WTC11 (cell line): ENCODE data around the gene ZNF354C. TPM values are rescaled to one million over a fixed set of nuclear protein-coding genes. Genes with fewer than 3 reads are reported as not detected.

Source experiments
- ATAC-seq: fragments of 200-7000 bp; cut with Tn5 transposase; 2 replicates; pipeline ENCODE4 v1.10.0; 2021; ENCODE audit warnings: mild to moderate bottlenecking, moderate library complexity
- Bru-seq: library from RNA; stranded (reverse); fragments of 400-500 nt; gene quantifications from one replicate; lab custom pipeline; 2021; lab: Mats Ljungman, UMichigan
- CTCF ChIA-PET: fragments of 300-600 bp; sonication (Branson Sonifier 250); formaldehyde crosslinking; loops from one replicate; lab custom pipeline; 2021; ENCODE audit warnings: antibody characterized with exemption; lab: Charles Lee
- POLR2A ChIA-PET: fragments of 350-600 bp; sonication (Branson Sonifier 250); formaldehyde crosslinking; loops from one replicate; lab custom pipeline; 2021; ENCODE audit warnings: antibody characterized with exemption; lab: Charles Lee
- DNase-seq: peaks from one replicate; pipeline ENCODE4 v3.0.0; 2021; ENCODE audit warnings: low spot score
- H3K27ac Mint-ChIP-seq: 2 replicates; pipeline ENCODE4 v1.8.0; 2021; ENCODE audit warnings: mixed read lengths
- H3K27me3 Mint-ChIP-seq: 2 replicates; pipeline ENCODE4 v1.8.0; 2021; ENCODE audit warnings: low read depth, mild to moderate bottlenecking, moderate library complexity, mixed read lengths
- H3K36me3 Mint-ChIP-seq: 2 replicates; pipeline ENCODE4 v1.8.0; 2021; ENCODE audit warnings: mixed read lengths
- H3K4me1 Mint-ChIP-seq: 2 replicates; pipeline ENCODE4 v1.8.0; 2022; ENCODE audit warnings: mixed read lengths
- H3K4me3 Mint-ChIP-seq: 2 replicates; pipeline ENCODE4 v1.8.0; 2021; ENCODE audit warnings: mild to moderate bottlenecking, moderate library complexity, mixed read lengths
- H3K9me3 Mint-ChIP-seq: 2 replicates; pipeline ENCODE4 v1.8.0; 2021; ENCODE audit warnings: mixed read lengths
- CBFB ChIP-seq: sonication (generic); formaldehyde crosslinking; IDR thresholded peaks from 2 replicates; pipeline ENCODE4 v1.8.1; 2022; ENCODE audit warnings: mild to moderate bottlenecking, low read depth, missing genetic modification reagents
- CREM ChIP-seq: sonication (generic); formaldehyde crosslinking; IDR thresholded peaks from 2 replicates; pipeline ENCODE4 v1.8.1; 2022; ENCODE audit warnings: mild to moderate bottlenecking, missing genetic modification reagents, moderate library complexity
- E2F5 ChIP-seq: sonication (generic); formaldehyde crosslinking; IDR thresholded peaks from 2 replicates; pipeline ENCODE4 v1.8.1; 2022; ENCODE audit warnings: mild to moderate bottlenecking, moderate library complexity, missing genetic modification reagents
- ERG ChIP-seq: fragments of 250-450 bp; sonication (Bioruptor Pico); IDR thresholded peaks from 2 replicates; pipeline ENCODE4 v1.8.0; 2021; ENCODE audit warnings: mild to moderate bottlenecking
- FOXK1 ChIP-seq: sonication (generic); formaldehyde crosslinking; IDR thresholded peaks from 2 replicates; pipeline ENCODE4 v1.8.0; 2022; ENCODE audit warnings: mild to moderate bottlenecking, moderate library complexity, missing genetic modification reagents
- JAZF1 ChIP-seq: fragments of 250-450 bp; sonication (Bioruptor Pico); IDR thresholded peaks from 2 replicates; pipeline ENCODE4 v1.9.0; 2021; ENCODE audit warnings: moderate library complexity, mild to moderate bottlenecking, inconsistent platforms
- MLX ChIP-seq: sonication (generic); formaldehyde crosslinking; IDR thresholded peaks from 2 replicates; pipeline ENCODE4 v1.8.1; 2023; ENCODE audit warnings: mild to moderate bottlenecking, missing genetic modification reagents, moderate library complexity
- NFATC4 ChIP-seq: fragments of 250-450 bp; sonication (Bioruptor Pico); IDR thresholded peaks from 2 replicates; pipeline ENCODE4 v1.9.0; 2021; ENCODE audit warnings: mild to moderate bottlenecking
- TCF7 ChIP-seq: sonication (generic); formaldehyde crosslinking; IDR thresholded peaks from 2 replicates; pipeline ENCODE4 v1.8.0; 2022; ENCODE audit warnings: mild to moderate bottlenecking, low read depth, missing genetic modification reagents, moderate library complexity
- TEAD1 ChIP-seq: sonication (generic); formaldehyde crosslinking; IDR thresholded peaks from 2 replicates; pipeline ENCODE4 v1.8.0; 2022; ENCODE audit warnings: mild to moderate bottlenecking, missing genetic modification reagents
- ZNF281 ChIP-seq: sonication (generic); formaldehyde crosslinking; IDR thresholded peaks from 2 replicates; pipeline ENCODE4 v1.8.0; 2023; ENCODE audit warnings: mild to moderate bottlenecking, missing genetic modification reagents
- ZNF396 ChIP-seq: fragments of 250-450 bp; sonication (Bioruptor Pico); IDR thresholded peaks from 2 replicates; pipeline ENCODE4 v1.8.0; 2021; ENCODE audit warnings: mild to moderate bottlenecking, moderate library complexity, borderline replicate concordance
- ZNF532 ChIP-seq: fragments of 250-450 bp; sonication (Bioruptor Pico); IDR thresholded peaks from 2 replicates; pipeline ENCODE4 v1.9.0; 2021; ENCODE audit warnings: mild to moderate bottlenecking, borderline replicate concordance
- long read RNA-seq, 3 experiments: library from RNA in 1 of 3; library from capped mRNA in 1 of 3; library from polyadenylated mRNA in 1 of 3; unstranded in 2 of 3; stranded (forward) in 1 of 3; transcript quantifications; one replicate each; pipeline ENCODE4 v2.0.0, GENCODE V29; 2021
- total RNA-seq: library from RNA; stranded (reverse); gene quantifications from 3 replicates; pipeline ENCODE4 v1.2.3, GENCODE V29; 2021
- TF ChIP-seq, protein P1 (sequence below): fragments of 250-450 bp; sonication (Bioruptor Pico); IDR thresholded peaks from 2 replicates; pipeline ENCODE4 v1.9.0; 2021; ENCODE audit warnings: mild to moderate bottlenecking
- TF ChIP-seq, protein P2 (sequence below): sonication (generic); formaldehyde crosslinking; IDR thresholded peaks from 2 replicates; pipeline ENCODE4 v1.8.0; 2022; ENCODE audit warnings: missing genetic modification reagents

Gene ZNF354C
- 7.9 to 8.9 TPM (median 8.9 TPM) in 3 replicates for total RNA-seq
- percentile 76 among the genes with signal in this experiment for Bru-seq, nascent RNA
- long read RNA-seq, experiment 1, full-length matches to known transcripts, result 31 of 53 reads
- long read RNA-seq, experiment 1, partial matches to known transcripts, result 17 of 53 reads
- long read RNA-seq, experiment 1, other reads (novel, unspliced or antisense), result 5 of 53 reads
- long read RNA-seq, experiment 2, full-length matches to known transcripts, result 6 of 22 reads
- long read RNA-seq, experiment 2, partial matches to known transcripts, result 0 of 22 reads
- long read RNA-seq, experiment 2, other reads (novel, unspliced or antisense), result 16 of 22 reads
- long read RNA-seq, experiment 3, partial matches to known transcripts, result 0 of 2 reads
- long read RNA-seq, experiment 3, other reads (novel, unspliced or antisense), result 2 of 2 reads

DNA sequence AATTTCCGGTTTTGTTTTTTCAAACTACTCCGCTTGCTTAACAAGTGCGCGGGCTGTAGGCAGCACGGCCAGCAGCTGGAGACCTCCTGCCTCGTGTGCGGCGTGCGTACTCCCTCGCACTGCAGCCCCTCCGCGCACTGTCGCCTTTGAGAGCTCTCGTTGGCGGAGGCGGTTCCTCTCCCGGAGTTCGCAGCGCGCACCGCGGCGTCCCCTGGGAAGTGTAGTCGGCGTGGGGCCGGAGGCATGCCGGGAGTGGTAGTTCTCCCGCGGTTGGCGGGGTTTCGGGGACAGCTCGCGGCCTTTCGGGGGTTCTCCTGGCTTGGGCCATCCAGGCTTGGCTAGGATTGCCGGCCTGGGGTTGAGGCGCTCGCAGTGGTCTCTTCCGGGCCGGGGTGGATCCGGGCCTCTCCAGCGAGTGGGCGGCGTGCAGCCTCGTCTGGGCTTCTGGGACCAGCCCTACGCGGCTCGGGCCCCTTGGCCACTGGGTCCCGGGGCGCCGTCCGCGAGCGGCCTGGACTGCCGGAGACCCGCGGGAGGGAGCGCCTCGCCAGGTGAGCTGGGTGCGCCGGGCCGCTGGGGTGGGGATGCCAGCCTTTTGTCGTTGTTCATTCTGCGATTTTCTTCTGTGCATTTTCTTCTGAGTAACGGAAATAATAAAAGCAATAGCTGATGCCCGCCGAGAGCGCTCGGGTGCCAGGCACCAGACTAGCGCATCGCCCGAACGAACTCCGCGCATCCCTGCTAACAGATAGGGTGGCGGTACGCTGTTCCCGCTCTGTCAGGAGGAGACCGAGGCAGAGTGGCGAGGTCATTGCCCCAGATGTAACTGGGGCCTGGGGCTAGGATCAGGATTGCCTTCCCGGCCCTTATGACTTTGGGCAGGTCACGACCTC lies at the start of gene ZNF354C:
ZNF354C (plus strand) TSS at position 258 of the 893 bp plus-strand sequence. CDS start 1,696 bp downstream, outside the sequence.
- peaks cover 18% of the 10 kb centered on the region for H3K4me1 Mint-ChIP-seq
- CTCF ChIA-PET, result interaction anchor here (0.5 to 1.5 kb wide), 6 partner anchors 52 to 330 kb away, joined by 3 to 7 read pairs (median 4); partner anchors contain the start of genes ZNF354A, ZNF354B and ZNF454
- peak within 1 kb of the TSS; percentile 53; the same call in 1 of the 2 replicates for H3K27ac Mint-ChIP-seq
- DNase-seq (peak; percentile 96), ATAC-seq (peak; percentile 97)
- H3K27me3 Mint-ChIP-seq, result peaks cover 21% of the 10 kb centered on the region
- peaks cover 43% of the 10 kb centered on the region for H3K36me3 Mint-ChIP-seq
- peaks cover 34% of the 10 kb centered on the region for H3K9me3 Mint-ChIP-seq
- peak within 1 kb of the TSS; percentile 82 for H3K4me3 Mint-ChIP-seq
- POLR2A ChIA-PET, result interaction anchor here (0.9 to 1.3 kb wide), 2 partner anchors 75 to 109 kb away, joined by 3 read pairs; no protein-coding TSS in a partner anchor
- TF ChIP-seq ZNF532 (CRISPR knock-in tag), result no peak
- TF ChIP-seq, protein P1, sequence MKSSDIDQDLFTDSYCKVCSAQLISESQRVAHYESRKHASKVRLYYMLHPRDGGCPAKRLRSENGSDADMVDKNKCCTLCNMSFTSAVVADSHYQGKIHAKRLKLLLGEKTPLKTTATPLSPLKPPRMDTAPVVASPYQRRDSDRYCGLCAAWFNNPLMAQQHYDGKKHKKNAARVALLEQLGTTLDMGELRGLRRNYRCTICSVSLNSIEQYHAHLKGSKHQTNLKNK (CRISPR knock-in tag), result no peak
- TF ChIP-seq NFATC4 (CRISPR knock-in tag), result no peak
- peak; percentile 98 for TF ChIP-seq CBFB
- no peak for TF ChIP-seq ERG (CRISPR knock-in tag)
- TF ChIP-seq MLX, result 0 out of 2 replicates have a peak, but pooled peaks have one; percentile 68
- peak; percentile 98 for TF ChIP-seq TEAD1
- no peak for TF ChIP-seq JAZF1 (CRISPR knock-in tag)
- peak; percentile 99 for TF ChIP-seq E2F5 (CRISPR knock-in tag)
- TF ChIP-seq TCF7 (CRISPR knock-in tag), result peak; percentile 98
- no peak for TF ChIP-seq ZNF396
- TF ChIP-seq CREM (CRISPR knock-in tag), result peak; percentile 89
- TF ChIP-seq ZNF281 (CRISPR knock-in tag), result peak; percentile 99
- TF ChIP-seq, protein P2, sequence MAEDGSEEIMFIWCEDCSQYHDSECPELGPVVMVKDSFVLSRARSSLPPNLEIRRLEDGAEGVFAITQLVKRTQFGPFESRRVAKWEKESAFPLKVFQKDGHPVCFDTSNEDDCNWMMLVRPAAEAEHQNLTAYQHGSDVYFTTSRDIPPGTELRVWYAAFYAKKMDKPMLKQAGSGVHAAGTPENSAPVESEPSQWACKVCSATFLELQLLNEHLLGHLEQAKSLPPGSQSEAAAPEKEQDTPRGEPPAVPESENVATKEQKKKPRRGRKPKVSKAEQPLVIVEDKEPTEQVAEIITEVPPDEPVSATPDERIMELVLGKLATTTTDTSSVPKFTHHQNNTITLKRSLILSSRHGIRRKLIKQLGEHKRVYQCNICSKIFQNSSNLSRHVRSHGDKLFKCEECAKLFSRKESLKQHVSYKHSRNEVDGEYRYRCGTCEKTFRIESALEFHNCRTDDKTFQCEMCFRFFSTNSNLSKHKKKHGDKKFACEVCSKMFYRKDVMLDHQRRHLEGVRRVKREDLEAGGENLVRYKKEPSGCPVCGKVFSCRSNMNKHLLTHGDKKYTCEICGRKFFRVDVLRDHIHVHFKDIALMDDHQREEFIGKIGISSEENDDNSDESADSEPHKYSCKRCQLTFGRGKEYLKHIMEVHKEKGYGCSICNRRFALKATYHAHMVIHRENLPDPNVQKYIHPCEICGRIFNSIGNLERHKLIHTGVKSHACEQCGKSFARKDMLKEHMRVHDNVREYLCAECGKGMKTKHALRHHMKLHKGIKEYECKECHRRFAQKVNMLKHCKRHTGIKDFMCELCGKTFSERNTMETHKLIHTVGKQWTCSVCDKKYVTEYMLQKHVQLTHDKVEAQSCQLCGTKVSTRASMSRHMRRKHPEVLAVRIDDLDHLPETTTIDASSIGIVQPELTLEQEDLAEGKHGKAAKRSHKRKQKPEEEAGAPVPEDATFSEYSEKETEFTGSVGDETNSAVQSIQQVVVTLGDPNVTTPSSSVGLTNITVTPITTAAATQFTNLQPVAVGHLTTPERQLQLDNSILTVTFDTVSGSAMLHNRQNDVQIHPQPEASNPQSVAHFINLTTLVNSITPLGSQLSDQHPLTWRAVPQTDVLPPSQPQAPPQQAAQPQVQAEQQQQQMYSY (CRISPR knock-in tag), result peak; percentile 81
- TF ChIP-seq FOXK1, result peak; percentile 98
